GM12892 (cell line): ENCODE data around the gene SYNPO.

Source experiments
- DNase-seq: peaks from one replicate; pipeline ENCODE4 v3.0.0; 2011; ENCODE audit not compliant: insufficient read length
- FAIRE-seq: peaks from 2 replicates; lab custom pipeline; 2011; peaks lifted over from hg19 to GRCh38; lab: Jason Lieb, UNC
- POLR2A ChIP-seq: IDR thresholded peaks from 2 replicates; pipeline ENCODE4 v1.6.1; 2011; ENCODE audit warnings: low read depth, low read length, control low read depth
- POLR2AphosphoS5 ChIP-seq: IDR thresholded peaks from 2 replicates; pipeline ENCODE4 v1.6.1; 2011; ENCODE audit warnings: low read depth, low read length, control low read depth
- TAF1 ChIP-seq: IDR thresholded peaks from 2 replicates; pipeline ENCODE4 v1.6.1; 2011; ENCODE audit warnings: low read depth, mild to moderate bottlenecking, control low read depth, low read length, borderline replicate concordance

SYNPO gene

DNA sequence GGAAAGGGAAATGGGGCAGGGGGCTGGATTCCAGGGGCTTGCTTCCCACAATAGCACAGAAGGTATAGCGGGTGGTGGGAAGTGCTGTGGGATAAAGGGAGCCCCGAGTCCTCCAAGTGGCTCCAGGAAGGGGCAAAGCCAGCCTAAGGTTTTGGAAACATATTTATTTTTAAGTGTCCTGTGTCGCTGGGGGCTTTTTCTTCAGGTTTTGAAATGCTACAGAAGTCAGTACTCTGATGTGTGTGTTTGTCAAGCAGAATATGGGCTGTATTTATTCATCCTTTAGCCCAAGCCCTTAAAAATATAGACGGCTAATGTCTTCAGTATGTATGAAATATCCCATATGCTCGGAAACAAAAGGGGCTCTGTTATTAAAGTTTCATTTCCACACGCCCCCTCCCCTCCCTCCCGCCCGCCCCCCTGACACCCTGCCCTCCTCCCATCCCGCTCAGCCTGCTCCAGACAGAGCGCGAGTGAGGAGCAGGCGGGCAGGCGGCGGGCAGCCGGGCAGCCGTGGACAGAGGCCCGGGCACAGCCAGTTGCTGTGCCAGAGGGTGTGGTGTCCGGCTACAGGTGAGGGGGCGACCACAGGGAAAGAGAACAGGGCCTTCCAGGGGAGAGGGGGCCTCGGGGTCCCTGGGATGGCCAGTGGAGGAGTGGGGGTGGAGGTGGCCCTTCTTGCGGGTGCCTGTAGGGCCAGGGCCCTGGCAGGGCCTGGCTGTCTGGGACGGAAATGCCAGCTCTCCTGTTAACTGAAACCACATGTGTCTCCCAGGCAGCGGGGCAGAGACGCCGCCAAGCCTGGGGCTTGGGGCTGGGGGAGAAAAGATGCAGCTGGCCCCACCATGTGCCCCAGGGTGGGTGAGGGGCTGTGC is 39.6 kb upstream of the SYNPO start:
- DNase-seq, result no peak
- no peak for TF ChIP-seq TAF1
- TF ChIP-seq POLR2AphosphoS5, result no peak
- no peak for TF ChIP-seq POLR2A
- FAIRE-seq, result no peak

DNA sequence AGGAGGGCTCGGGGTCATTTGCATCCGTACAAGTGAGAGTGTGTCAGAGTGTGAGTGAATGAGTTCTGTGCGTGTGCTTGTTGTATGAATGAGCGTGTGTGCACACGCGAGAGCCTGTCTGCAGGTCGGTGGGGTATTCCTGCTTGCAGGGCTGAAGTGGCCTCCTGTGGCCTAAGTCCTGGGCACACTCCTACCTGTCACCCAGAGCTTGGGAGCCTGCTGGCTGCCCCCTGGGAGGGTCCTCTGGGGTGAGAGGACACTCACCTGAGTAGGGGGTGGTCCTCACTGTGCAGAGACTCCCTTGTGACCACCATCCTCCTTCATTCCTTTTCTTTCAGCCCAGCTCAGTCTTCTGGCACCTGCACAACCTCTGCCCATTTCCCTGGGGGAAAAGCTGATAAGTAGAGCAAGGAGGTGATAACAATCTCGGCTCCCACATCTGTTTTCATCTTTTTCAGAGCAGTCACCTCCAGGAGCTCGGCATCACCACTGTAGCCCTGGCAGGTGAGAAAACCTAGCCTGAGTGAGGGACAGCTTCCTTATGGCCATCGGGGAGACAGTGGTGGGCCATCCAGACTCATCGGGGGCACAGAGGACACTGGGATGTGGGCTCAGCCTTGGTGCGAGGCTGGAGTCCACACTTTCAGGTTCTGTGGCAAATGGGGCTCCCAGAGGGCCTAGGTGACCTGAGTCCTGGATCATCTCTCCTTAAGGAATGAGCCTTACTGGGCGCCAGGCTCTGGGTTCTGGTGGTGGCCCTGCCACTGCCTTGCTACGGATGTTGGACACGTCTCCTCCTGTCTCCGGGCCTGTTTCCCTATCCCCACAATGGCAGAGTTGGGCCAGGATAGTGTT is 38.7 kb upstream of the SYNPO start:
- DNase-seq (no peak), FAIRE-seq (no peak)
- TF ChIP-seq POLR2A, result no peak
- TF ChIP-seq POLR2AphosphoS5, result no peak
- TF ChIP-seq TAF1, result no peak

DNA sequence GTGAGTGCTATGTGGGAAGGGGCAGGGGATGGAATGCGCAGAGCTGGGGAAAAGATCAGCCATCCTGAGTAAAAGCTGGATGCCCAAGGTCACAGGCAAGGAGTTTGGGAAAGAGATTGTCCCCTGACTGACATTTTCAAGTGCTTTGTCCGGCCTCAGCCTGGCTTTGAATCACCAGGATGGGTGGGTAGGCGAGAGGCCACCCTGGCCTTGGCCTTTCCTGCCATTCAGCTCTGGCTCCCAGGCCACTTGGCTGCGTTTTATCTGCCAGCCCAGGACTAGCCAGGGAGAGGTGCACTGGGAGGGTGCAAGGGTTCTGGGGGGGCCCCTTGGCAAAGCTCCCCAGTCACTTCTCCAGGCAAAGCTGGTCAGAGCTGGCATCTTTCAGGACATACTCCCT is 37.4 kb upstream of the SYNPO start:
- TF ChIP-seq TAF1 (no peak), POLR2AphosphoS5 (no peak), POLR2A (no peak)
- no peak for FAIRE-seq
- no peak for DNase-seq

DNA sequence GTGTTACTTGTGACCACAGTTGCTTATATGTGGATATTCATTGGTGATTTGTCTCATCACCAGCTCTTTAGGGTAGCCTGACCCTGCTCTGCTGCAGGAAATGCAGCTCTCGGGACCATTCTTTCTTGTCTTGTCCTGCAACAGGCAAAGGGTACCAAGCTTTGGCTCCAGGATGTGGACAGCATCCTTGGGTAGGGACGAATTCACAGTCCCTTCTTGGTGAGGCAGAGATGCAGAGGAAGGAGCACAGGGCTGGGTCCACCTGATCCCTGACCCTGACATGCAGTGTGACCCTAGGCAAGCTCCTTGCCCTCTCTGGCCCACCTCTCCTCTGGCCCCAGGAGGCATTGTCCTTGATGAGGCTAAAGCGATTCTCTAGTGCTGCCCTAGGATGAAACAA is 37.0 kb upstream of the SYNPO start:
- DNase-seq (no peak), FAIRE-seq (no peak)
- no peak for TF ChIP-seq TAF1
- no peak for TF ChIP-seq POLR2AphosphoS5
- no peak for TF ChIP-seq POLR2A

DNA sequence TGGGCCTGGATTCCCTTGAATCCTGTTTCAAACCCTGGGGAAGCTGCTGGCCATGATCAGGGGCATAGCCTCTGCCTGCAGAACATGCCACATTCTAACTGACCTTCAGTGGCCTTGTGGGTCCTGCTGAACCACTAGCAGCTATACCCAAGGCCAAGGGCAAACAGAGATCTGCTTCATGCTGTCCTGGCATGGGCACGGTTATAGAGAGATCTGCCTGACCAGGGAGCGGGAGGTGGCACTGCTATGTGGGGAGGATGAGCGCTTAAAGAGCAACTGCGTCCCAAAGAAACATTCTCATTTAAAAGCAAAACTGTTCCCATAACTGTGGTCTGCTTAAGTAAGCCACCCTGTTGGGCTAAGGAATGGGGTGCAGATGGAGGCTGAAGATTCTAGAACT is 36.5 kb upstream of the SYNPO start:
- DNase-seq, result no peak
- no peak for TF ChIP-seq POLR2A
- no peak for TF ChIP-seq TAF1
- TF ChIP-seq POLR2AphosphoS5, result no peak
- no peak for FAIRE-seq

DNA sequence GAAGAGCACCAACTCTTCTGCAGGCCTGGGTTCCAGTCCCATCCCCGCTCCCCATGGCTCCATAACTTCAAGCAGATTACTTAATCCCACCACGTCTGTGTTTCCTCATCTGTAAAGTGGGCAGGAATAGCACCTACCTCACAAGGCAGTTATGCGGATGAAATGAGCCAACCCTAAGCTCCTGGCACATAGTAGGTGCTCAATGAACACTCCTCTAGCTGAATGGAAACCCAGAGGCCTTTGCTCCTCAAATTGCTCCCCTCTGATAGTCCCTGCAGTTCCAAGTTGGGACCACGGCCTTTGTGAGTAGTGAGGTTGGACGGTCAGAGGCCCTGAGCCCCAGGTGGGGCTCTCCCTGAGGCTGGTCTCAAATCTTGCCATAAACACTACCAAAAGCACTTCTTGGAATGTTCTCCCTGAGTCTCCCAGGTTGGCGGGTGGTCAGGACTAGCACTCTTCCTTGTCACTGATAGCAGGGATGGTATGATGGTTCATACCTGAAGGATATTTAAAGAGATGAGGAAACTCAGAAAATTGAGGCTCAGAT is 35.5 kb upstream of the SYNPO start:
- DNase-seq (no peak), FAIRE-seq (no peak)
- no peak for TF ChIP-seq POLR2A
- no peak for TF ChIP-seq TAF1
- no peak for TF ChIP-seq POLR2AphosphoS5

DNA sequence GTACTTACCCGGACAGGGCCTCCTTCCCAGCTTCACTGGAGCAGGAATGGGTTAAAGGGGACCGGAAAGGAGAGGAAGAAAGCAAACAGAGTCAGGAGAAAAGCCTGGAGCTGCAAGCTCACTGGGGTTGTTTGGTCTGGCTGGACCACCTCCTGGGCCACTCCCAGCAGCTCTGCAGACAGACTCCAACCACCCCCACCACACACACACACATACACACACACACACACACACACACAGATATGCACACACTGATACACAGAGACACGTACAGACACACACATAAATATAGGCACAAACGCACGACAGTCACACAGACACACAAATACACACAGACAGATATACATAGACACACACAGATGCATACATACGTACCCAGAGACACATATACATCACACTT is 34.9 kb upstream of the SYNPO start:
- DNase-seq (no peak), FAIRE-seq (no peak)
- TF ChIP-seq POLR2A, result no peak
- TF ChIP-seq POLR2AphosphoS5, result no peak
- no peak for TF ChIP-seq TAF1

DNA sequence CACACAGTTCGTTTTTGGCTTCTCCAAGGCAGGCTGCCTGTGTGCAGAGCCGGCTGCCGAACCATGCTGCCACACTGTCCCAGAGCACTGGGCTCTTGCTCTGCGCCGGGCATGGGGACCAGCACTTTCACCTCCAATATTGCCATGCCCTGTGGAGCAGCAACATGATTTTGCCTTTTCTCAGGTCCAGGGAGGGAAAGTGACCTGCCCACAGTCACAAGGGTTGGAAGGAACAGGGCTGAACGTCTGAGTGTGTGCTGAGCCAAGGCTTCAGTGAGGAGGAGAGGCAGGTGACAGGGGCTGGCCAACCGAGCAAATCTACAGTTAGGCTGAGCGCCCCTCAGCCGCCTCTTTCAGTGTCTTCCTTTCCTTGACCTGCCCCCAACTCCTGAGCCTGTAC is 34.0 kb upstream of the SYNPO start:
- DNase-seq (no peak), FAIRE-seq (no peak)
- no peak for TF ChIP-seq POLR2A

DNA sequence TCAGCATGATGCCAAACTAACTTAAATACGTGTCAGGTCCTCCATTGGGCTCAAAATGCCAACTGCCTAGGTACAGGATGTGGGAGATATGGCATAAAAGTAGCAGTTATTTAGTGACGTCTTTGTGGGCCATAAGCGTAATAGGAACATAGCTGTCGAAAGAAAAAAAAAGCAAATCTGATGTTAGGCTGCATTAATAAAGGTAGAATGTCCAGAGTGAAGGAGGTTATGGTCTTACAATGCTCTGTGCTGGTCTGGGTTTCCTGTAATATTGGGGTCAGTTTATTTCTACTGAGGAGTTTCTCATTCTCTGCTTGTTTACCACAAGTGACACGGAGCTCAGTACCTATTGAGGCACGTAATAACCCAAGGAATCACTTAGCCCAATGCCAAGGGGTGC is 33.4 kb upstream of the SYNPO start:
- no peak for FAIRE-seq
- no peak for TF ChIP-seq POLR2AphosphoS5
- no peak for TF ChIP-seq POLR2A
- no peak for TF ChIP-seq TAF1
- no peak for DNase-seq

DNA sequence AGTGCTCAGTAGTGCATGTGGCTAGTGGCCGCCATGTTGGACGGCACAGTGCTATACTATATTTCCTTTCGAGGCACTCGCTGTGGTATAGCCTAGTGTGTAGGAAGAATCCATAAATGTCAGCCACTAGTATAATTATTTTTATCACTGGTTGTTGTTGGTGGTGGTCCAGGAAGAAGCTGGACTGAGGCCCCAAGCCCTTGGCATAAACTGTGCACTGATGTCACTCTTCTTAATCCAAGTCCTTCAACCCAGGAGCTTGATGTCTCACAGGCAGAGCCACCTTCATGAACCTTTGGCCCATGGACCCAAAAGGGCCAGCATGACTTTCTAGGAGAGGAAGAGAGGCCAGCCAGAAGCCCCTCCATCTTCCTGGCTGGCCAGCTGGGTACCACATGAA is 32.5 kb upstream of the SYNPO start:
- TF ChIP-seq TAF1, result no peak
- TF ChIP-seq POLR2AphosphoS5, result no peak
- no peak for TF ChIP-seq POLR2A
- FAIRE-seq, result no peak
- DNase-seq, result no peak

DNA sequence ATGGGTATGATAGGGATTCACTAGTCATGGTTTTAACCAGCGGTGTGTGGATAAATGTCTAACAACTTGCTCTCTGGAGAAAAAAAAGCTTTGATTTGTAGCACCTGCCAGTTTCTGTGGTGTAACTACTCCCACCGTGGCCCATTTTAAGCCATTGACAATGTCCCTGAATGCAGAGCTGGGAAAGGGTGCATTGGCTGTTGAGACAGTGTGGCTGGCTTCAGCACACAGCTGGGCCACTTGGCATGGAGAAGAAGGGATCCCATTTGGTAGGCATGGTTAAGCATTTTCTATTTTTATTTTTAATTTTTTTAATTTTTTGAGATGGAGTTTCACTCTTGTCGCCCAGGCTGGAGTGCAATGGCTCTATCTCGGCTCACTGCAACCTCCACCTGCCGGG is 31.5 kb upstream of the SYNPO start:
- no peak for DNase-seq
- TF ChIP-seq POLR2AphosphoS5 (no peak), POLR2A (no peak), TAF1 (no peak)
- FAIRE-seq, result no peak
